GM21528 (cell line): Measurements from ENCODE around the gene ALLC.

Experiments
- ATAC-seq: cut with Tn5 transposase; IDR thresholded peaks from one replicate; pipeline ENCODE4 v1.9.1; 2021; ENCODE audit warnings: mild to moderate bottlenecking, moderate library complexity; ENCODE audit not compliant: unreplicated experiment, low FRiP score

Gene ALLC

GRCh38 chr2:3638456-3638810, 19.6 kb upstream of the ALLC start:
- ATAC-seq = no peak

GRCh38 chr2:3639015-3639630, 18.9 kb upstream of the ALLC start:
- no peak for ATAC-seq

GRCh38 chr2:3639653-3640052, 18.3 kb upstream of the ALLC start:
- ATAC-seq = no peak

- ATAC-seq = no peak
Measured at GRCh38 chr2:3641181-3641580, 16.8 kb upstream of the ALLC start.

- ATAC-seq = no peak
Measured at GRCh38 chr2:3641841-3642421, 16.1 kb upstream of the ALLC start.

- no peak for ATAC-seq
Measured at GRCh38 chr2:3642521-3643215, 15.3 kb upstream of the ALLC start.

GRCh38 chr2:3643371-3644245, 14.4 kb upstream of the ALLC start:
- ATAC-seq = no peak

GRCh38 chr2:3644246-3644525, 13.8 kb upstream of the ALLC start:
- ATAC-seq = no peak

GRCh38 chr2:3644891-3645605, 13.0 kb upstream of the ALLC start:
- no peak for ATAC-seq

GRCh38 chr2:3645745-3646389, 12.1 kb upstream of the ALLC start:
- ATAC-seq = no peak

- ATAC-seq = no peak
Measured at GRCh38 chr2:3646446-3646845, 11.6 kb upstream of the ALLC start.

GRCh38 chr2:3647246-3647645, 10.8 kb upstream of the ALLC start:
- ATAC-seq = no peak

GRCh38 chr2:3647831-3648651, 10.0 kb upstream of the ALLC start:
- no peak for ATAC-seq

- ATAC-seq = no peak
Measured at GRCh38 chr2:3648652-3649177, 9.3 kb upstream of the ALLC start.

- ATAC-seq = no peak
Measured at GRCh38 chr2:3649581-3649980, 8.4 kb upstream of the ALLC start.

- ATAC-seq = no peak
Measured at GRCh38 chr2:3650140-3650920, 7.7 kb upstream of the ALLC start.

- ATAC-seq = peak; percentile 84
Measured at GRCh38 chr2:3651691-3652648, 6.0 kb upstream of the ALLC start.
